HG02763 (cell line): ENCODE data around the gene LRP1B.

Experiments used
- ATAC-seq: cut with Tn5 transposase; IDR thresholded peaks from one replicate; pipeline ENCODE4 v1.9.1; 2021; ENCODE audit warnings: mild to moderate bottlenecking, moderate library complexity; ENCODE audit not compliant: unreplicated experiment

Gene LRP1B

DNA sequence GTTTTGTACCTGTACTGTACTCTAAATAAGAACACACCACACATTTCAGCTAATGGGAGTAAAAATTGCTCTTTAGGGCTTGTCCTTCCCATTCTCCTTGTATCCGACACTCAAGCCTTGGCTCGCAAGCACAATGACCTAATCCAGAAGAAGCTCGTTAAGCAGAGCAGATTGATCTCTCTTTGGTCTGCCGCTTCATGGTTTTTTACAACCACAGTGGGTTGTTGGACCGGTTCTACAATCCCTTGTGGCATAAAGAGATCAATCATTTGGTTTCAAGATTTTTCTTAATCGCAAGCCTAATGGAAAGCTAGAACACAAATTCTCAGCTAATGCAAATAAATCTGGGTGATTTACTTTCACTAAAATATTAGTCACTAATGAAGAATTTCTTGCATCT, 662.1 kb downstream of the LRP1B start:
- no peak for ATAC-seq

DNA sequence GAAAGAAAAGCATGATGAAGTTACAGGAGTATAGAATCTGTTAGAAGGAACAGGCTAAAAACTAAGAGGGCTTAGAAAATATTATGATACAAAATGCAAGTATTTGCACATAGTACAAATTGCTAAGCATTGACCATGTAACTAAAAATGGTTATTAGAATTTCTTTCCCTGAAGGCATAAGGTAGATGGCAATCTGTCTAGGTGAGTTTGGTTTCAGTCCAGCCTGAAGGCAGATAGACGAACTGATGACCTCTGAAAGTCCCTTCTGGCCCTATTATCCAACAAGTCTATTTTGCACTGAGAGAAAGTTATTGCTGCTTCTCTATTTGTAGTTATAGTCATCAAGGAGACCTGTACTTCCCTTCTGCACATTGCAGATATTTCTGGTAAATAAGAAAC, 663.5 kb downstream of the LRP1B start:
- no peak for ATAC-seq

DNA sequence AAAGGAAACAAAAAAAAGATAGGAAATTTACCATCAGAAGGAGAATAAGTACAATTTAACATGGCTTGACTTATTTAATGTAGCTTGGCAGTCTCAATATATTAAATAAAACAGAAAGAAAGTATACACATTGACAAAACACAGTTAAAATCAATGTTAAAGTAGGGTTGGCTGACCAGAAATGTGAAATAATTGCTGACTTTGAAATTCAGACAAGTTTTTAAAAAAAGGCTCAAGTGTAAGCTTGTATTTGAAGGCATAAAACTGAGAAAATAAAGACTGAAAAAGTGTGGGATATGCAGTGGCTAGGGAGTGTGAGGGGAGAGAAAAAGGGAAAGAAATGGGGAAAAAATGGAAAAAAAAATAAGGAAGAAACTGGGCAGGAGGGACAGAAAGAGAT, 665.8 kb downstream of the LRP1B start:
- no peak for ATAC-seq

DNA sequence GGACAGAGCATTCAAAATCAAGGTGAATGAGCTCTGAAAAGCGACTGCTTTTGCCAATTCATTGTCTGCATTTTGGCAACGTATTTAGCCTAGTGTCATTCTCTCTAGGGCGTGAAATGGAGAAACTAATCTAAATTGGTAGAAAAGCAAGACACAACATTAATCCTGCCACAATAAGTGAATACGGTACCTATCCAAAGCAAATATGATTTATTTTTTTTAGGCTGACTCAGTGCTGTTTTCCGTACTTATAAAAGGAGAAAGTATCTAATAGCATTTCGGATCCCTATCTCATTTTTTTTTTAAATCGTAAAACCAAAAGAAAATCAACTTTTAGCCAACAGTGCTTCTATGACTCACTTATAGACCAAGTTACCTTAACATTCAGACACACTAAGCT, 672.5 kb downstream of the LRP1B start:
- ATAC-seq, result no peak

DNA sequence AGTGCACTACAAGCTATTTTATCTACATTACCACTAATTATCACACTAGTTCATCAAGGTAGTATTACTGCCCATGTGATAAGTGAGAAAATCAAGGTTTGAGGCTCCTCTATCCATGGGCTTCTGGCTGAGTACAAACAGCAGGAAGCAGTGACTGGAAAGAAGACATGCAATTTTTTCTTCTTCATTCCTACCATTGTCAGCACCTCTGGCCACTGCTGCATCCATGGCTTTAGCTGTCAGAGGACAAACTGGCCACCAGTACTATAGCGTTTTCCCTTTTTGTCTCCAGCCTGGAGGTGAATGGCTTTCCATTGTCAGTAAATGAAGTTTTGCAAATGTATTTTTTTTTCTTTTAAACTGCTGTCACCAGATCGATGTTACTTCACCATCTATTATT, 674.9 kb downstream of the LRP1B start:
- no peak for ATAC-seq

DNA sequence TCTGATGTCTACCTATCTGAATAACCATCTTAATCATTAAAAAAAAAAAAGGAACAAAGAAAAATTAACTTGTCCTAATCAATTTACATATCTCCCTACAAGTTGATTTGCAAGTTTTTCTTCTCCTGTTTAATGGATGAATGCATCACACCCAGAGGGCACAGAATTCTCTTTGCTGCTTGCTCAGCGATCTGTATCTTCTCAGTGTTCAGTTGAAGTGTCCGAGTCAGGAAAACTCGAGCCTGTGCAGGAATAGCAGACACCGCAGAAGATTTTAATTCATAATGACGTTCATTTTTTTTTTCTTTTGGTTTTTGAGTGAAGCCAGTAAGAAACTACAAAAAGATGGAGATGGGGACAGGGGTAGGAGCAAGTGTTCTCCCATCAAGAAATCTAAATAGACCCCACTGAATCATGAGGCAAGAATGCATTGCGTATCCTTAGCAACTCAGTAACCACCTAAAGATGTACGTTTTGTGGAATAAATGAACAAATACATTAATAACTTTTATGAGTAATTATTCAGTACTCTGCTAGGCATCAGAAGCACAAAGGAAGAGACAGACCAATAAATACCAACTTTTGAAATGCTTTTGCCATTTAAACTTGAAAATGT, 675.5 kb downstream of the LRP1B start:
- no peak for ATAC-seq

DNA sequence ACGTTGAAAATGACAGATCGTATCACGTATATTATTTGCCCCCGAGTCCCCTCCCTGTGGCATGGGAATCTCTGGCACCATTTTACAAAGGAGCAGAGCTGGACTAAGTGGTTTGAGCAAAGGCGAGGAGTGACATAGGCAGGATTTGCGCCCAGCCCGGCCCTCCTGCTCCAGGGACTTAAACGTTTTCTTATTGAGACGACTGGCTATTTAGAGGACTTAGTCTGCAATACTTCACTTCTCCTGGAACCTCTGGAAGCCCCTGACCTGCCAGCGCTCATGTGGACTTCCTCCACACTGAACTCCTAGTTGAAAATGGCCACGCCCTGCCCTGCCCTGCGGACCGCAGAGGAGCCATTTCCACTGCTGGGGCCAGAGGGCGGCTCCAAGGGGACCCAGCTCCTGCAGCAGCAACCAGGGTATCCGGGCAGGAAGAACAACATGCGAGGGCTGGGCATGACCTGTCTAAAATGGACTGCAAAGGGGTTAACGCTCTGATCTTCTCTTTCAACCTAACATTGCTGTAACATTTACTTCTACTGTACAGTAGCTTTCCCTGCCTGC, 690.7 kb downstream of the LRP1B start:
- ATAC-seq, result no peak

DNA sequence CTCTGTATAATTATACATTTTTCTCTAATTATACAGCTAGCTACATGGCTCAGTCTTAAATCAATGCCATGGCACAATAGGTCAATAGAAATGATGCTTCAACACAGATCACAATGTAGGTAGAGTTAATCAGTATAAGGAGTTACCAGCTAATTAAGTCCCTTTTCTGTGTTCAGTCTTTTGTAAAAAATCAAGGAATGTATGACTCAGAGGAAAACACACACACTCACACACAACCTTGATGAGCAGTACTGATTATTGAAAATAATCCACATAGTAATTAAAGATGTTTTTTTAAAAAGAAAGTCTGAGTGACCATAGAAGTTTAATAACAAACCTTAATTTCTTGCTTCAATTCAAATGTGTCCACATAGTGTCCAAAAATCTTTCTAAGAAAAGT, 691.3 kb downstream of the LRP1B start:
- no peak for ATAC-seq

DNA sequence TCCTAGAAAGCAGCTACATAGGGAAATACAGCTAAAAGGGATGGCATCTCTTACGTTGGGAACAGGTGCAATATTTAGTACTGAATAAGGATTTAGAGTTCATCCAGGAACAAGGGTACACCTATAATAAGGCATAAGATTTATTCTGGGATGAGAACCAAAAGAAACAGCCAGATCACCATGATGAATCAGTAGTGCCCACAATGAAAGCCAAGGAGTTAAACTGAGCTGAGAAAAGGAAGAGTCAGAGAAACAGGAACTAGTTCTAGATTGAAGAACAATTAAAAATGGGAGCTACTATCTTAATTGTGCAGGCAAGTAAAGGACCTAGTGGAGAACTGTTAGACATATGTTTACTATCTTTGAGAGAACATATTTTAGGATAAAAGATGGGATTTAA, 692.3 kb downstream of the LRP1B start:
- no peak for ATAC-seq

DNA sequence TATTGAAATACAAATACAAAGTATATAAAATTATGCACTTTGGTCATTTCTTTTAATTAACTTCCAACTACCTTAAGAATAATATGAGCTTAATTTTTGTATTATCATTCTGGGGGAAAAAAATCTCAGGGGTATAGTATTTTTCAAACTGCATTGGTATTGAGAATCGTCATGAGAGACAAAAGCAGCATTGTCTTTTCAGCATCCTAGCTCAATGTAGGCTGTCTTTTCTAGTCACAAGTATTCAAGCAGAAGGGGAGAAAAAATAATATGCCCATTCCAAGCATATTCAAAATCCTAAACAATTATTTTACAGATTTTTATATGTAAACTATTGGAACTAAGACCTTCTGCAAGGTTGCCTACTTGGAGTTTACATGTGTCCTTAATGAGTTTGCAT, 693.3 kb downstream of the LRP1B start:
- no peak for ATAC-seq

DNA sequence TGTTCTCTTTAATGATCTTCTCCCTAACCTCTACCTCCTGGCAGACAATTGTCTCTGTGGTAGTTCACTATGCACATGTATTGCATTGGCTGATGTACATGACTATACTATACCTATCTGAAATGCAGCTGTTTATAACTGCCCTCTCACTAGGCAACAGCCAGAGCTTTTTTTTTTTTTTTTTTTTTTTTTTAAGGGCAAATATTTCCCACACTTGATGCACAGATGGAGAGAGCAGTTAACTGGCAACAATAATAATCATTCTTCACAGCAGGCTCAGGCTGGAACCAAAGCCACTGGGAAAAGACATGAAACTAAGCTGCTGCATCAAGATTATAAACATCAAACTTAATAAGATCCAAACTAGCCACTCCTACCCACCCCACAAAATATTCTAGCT, 707.7 kb downstream of the LRP1B start:
- no peak for ATAC-seq

DNA sequence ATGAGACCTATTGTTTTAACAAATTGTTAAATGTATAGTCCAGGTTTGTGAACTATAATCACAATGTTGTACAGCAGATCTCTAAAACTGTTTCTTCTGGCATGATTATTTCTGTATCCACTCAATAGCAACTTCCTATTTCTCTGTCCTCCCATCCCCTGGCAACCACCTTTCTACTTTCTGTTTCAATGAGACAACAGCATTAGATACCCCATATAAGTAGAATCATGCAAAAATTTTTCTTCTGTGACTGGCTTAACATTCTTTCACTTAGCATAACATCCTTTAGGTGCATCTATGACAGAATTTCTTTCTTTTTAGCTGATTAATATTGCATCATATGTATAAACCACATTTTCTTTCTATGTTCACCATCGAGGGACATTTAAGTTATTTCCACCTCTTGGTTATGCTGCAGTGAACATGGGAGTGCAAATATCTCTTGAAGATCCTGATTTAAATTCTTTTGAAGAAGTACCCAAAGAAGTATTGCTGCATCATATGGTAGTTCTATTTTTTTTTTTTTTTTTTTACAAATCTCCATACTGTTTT, 713.5 kb downstream of the LRP1B start:
- no peak for ATAC-seq

DNA sequence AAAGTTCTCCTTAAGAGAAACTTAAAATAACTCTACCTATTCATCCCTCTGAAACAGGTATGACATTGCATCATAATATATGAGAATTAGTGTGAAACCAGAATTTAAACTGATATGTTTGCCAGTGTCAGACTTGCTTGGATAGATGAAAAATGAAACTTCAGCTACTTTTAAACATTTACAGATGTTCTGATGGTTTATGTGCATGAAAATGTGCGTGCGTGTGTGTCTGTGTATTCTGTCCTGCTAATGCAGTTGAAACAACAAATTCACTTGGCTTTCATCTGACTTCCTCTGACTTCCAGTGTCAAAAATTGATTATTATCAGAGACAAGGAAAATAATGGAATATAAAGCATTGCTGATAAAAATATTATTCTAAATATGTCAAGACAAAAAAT, 719.4 kb downstream of the LRP1B start:
- no peak for ATAC-seq

DNA sequence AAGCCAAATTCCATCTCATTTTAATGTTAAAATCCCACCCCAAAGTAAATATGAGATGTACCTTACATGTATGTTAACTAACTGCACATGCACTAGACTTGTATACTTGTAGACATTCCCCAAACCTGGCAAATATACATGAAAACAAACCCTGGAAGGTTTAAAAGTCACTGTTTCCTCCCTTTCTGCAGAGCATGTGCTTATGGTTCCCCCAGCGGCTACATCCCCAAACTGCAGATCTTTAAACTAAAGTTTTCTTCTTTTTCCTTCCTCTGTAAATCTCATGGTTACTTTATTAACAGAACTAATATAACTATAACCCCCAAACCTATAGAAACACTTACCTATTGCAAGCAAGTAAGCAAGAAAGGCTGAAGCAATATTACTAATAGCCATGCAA, 731.5 kb downstream of the LRP1B start:
- no peak for ATAC-seq

DNA sequence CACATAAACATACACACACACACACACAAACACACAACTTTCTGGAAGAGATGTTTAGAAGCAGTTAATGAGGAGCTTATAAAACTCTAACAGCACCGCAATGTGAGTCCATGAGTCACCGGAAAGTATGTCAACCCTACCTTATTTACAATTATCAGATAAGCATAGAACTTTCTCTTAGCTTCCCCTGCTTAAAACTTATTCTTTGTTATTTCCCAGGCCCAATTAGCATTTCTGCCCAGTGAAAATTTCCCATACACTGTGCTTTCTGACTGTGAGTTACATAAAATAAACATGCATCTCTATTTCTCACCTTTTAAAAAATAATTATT, 737.6 kb downstream of the LRP1B start:
- no peak for ATAC-seq

DNA sequence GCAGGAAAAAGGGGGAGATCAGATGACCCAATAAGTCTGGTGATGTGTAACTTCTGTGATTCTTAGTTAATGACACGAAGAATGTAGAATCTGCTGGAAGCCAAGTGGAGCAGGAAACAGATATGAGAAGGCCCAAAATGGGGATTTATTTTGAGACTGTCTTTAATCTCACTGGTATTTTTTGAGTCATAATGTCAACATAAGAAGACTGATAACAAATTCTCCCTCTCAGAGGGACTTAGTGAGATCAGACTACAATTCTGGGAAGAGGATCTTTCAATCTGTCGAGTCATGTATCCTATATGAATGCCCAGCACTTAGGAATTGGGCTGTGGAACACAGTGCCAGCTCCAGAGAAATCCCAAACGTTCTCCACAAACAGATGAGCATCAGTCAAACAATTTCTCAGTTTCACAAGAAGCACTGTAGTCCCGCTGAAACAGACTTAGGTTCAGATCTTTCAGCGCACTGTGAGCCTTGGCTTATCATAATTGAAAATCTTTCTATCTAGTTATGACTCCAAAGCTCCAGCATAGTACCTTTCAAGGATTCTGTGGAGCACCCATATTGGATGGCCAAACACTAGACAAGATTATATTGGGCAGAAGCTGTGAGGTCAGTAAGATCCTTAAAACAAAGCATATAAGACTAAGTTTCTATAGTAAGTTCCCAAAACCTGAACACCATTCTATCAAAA, 738.2 kb downstream of the LRP1B start:
- ATAC-seq, result no peak

DNA sequence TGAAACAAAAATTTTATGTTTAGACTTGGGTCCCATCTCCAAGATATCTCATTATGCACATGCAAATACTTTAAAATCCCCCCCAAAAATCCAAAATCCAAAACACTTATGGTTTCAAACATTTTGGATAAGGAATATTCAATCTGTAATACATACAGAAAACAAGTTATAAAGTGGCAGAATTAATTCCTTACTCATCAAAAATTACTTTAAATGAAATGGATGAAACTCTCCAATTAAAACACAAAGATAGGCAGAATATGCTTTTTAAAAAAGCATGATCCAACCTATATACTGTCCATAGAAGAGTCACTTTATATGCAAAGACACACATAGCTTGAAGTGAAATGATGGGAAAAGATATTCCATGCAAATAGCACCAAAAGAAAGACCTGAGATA, 744.6 kb downstream of the LRP1B start:
- ATAC-seq, result no peak

DNA sequence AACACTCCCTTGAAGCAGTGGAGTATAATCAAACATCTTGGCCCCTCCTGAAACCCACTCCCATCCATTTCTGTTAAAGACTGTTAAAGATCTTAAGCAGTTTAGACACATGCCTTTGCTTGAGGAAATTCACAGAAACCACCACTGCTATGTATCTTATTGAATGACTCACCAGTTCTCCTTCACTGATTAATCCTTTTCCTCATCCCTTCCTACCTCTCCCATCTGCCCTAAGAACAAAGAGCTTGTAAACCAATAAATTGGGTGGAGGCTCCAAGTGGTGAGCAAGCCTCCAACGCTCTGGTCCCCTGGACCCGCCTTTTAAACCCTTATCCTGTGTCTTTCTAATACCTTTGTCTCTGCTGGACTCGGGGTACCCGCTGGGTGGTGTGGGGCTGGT, 746.1 kb downstream of the LRP1B start:
- no peak for ATAC-seq

DNA sequence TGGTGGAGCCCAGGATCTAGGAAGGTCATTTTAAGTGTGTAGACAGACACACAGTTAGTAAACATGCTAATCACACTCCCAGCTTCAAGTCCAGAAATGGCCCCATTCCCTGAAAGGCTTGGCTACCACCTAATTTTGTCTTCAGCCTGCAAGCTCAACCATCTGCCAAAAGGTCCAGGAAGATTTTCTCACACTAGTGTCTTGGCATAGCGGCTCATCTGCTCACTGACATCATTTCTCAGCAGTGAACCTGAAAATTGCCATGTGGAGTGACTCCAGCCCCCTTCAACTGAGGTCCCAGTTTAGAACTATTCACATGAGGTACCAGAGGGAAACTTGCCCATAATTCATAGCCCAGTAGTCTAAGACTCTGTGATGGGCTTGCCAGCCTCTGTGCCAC, 748.9 kb downstream of the LRP1B start:
- no peak for ATAC-seq

DNA sequence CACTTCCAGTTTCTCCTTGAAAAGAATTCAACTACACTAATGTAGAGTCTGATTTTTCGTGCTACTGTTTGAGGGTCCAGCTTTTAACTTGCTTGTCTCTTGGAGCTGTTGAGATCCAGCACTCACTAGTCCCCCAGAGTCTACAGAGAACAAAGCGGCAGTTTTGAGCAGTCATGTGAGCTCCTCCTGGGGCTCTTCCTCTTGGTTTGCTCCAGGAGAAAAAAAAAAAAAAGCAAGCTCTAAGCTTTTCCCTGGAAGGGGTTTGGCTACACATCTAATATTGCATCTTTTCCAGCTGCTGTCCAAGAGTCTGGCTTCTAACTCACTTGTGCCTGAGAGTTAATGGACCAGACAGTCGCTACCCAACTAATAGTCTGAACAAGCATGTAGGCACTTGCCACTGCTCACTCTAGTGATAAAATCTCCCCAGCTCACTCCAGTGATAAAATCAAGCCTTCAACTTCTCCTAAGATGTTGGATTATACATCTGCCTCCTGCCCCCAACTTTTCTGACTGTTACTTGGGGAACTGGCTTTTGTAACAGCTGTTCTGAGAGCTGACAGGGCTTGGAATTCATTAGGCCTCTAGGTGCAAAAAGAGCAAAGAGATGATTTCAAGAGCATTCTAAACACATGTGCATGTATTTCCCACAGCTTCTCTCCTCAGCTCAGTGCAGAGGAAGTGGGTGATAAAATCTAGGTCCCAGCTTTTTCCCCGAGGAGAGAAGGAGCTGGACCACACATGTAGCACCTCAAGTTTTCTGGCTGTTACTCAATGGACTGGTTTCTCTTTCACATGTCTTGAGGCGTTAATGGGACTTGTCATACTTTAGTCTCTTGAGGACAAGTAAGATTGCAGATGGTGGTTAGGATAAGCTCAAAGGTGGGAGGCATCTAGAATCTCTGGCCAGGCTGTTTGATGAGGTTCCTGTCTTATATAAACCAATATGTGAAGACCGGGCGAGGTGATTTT, 750.5 kb downstream of the LRP1B start:
- no peak for ATAC-seq

DNA sequence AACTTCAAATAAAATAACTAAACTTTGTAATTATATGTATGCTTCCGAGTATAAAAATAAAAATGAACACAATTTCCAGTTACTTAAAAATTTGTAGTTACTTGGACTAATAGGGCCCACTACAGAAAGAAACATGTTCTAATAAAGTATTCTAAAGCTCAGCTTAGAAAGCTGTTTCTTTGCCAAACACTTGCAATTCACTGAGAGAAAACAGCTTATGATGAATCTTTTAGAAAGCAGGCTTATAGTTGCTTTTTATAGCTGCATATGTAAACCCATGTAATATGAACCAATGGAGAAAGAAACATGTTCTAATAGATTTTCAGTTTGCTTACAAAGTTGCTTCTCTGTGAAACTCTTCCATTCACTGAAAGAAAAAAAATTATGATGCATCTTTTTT, 766.0 kb downstream of the LRP1B start:
- no peak for ATAC-seq
